ENCODE results near the gene LZTS2. TPM values are rescaled to one million over a fixed set of nuclear protein-coding genes. Genes with fewer than 3 reads are reported as not detected.

LZTS2 gene
- total and polyA plus RNA-seq, 2 of the 8 experiments (the other 6 are each of a cell fraction or from before 2014, with no cell fraction given) = 75.7 to 99.5 TPM

DNA sequence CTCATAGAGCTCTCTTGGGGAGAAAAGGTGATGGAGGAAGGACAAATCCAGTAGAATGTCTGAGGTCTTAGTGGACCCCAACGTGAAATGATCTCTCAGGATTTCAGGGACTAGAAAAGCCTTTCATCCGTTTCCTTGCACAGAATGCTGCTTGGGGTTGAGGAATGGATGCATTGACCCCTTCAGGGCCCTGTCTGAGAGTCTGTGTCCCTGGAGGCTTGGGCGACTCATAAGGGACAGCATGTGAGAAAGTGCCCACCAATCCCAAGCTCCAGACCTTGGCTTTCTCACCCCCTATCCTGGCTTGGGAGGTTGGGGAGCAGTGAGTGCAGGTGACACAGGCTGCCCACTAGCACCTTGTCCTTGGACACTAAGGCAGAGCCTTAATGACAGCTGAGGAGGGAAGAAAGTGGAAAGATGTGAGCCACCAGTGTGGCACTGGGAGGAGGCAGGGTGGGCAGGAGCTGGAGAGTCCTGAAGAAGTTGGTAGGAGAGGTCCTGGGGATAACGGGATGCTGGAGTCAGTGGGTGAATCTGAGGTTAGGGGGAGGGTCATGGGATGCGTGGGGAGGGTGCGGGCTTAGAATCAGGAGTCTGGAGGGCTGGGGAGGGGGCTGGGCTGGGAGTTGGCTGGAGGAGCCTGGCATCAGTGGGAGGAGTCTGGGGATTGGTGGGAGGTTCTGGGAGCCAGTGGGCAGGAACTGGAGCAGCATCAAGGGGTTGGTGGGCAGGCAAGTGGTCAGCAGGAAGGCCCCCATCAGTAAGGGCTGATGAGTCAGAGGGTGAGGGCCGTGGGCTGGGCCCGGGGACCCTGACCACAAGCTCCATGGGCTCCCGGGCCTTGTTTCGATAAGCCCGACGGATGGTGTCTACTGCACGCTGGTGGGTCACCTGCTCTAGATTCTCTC is 8.6 kb downstream of the LZTS2 start:
- no peak overlapping the region; the same call in 1 of the 2 replicates for H2BK5ac ChIP-seq (ENCODE audit: low read depth, low read length)
- H3K14ac ChIP-seq (ENCODE audit: insufficient read length) = no peak overlapping the region
- H3K4me2 ChIP-seq (ENCODE audit: insufficient read depth in 1 of 2, low read depth in 2 of 2, low read length in 2 of 2) = no peak overlapping the region
- no peak overlapping the region for H2AFZ ChIP-seq (ENCODE audit: low read length)
- 87% methylated on average over 13 of the region's 13 CpGs; no CpG with 5 or more reads in 1 of the 2 experiments for WGBS, 2 experiments (ENCODE audit: extremely low coverage in 1 of 2, insufficient coverage in 1 of 2, insufficient read length in 1 of 2, insufficient replicate concordance in 2 of 2, low coverage in 1 of 2, low lambda C conversion rate in 2 of 2, missing lambda C conversion rate in 1 of 2)
- 0 out of 4 replicates have a peak, but pooled peaks cover 0 to 2% of the 10 kb centered on the region in 2 experiments for H3K79me2 ChIP-seq (ENCODE audit: control insufficient read depth in 1 of 2, insufficient read depth in 2 of 2, low read length in 2 of 2)
- peaks cover 11 to 41% (median 27%) of the 10 kb centered on the region in 4 experiments; a peak in 7 of 8 replicates for H3K36me3 ChIP-seq (ENCODE audit: control insufficient read depth in 2 of 4, insufficient read depth in 4 of 4, low read length in 3 of 4)
- H2BK15ac ChIP-seq (ENCODE audit: low read length) = no peak overlapping the region
- no peak overlapping the region for H3K4me3 ChIP-seq (ENCODE audit: extremely low read depth in 1 of 4, insufficient read depth in 2 of 4, low read depth in 3 of 4, low read length in 4 of 4)
- H3K9ac ChIP-seq (replicated peaks in 1 of 4; ENCODE audit: extremely low read depth in 1 of 4, low read depth in 3 of 4, low read length in 3 of 4) = no peak overlapping the region
- no peak overlapping the region for H4K8ac ChIP-seq (ENCODE audit: extremely low read depth, insufficient read depth, low read length)
- no peak overlapping the region for H4K5ac ChIP-seq (ENCODE audit: insufficient read length, low read depth, low read length)
- no peak overlapping the region for H3K56ac ChIP-seq (replicated peaks; ENCODE audit: insufficient read length, low read depth, low read length)
- no peak for DNase-seq (ENCODE audit: low read depth in 1 of 2, low spot score in 2 of 2)
- H4K91ac ChIP-seq (replicated peaks; ENCODE audit: insufficient read length, low read length) = no peak overlapping the region
- no peak overlapping the region for H2BK20ac ChIP-seq (ENCODE audit: low read length)
- H2BK12ac ChIP-seq (ENCODE audit: low read depth, low read length) = no peak overlapping the region
- no peak overlapping the region for H3K23ac ChIP-seq (ENCODE audit: insufficient read length)
- H3K23me2 ChIP-seq (ENCODE audit: low read depth, low read length) = no peaks in the 10 kb centered on the region
- peaks cover 0 to 12% (median 5%) of the 10 kb centered on the region in 4 experiments; a peak in 4 of 7 replicates for H3K4me1 ChIP-seq (replicated peaks in 1 of 4; ENCODE audit: control insufficient read depth in 3 of 4, insufficient read depth in 4 of 4, low read length in 3 of 4)
- no peak overlapping the region for H3K27ac ChIP-seq (ENCODE audit: low read depth, low read length)
- no peak for FAIRE-seq
- peaks cover 3% of the 10 kb centered on the region; the same call in 1 of the 2 replicates for H3K79me1 ChIP-seq (ENCODE audit: low read depth, low read length)
- H2BK120ac ChIP-seq (replicated peaks; ENCODE audit: low read depth, low read length) = no peak overlapping the region
- no peaks in the 10 kb centered on the region for H3K27me3 ChIP-seq (replicated peaks in 1 of 4; ENCODE audit: control insufficient read depth in 3 of 4, extremely low read depth in 1 of 4, insufficient read depth in 3 of 4, low read length in 3 of 4)
- H4K20me1 ChIP-seq (replicated peaks in 1 of 2; ENCODE audit: control insufficient read depth in 1 of 2, insufficient read depth in 2 of 2, low read length in 2 of 2) = peaks cover 2 to 16% of the 10 kb centered on the region in 2 experiments
- no peaks in the 10 kb centered on the region for H3K9me3 ChIP-seq (ENCODE audit: insufficient read depth in 2 of 2, low read depth in 1 of 2, low read length in 1 of 2)
- no peak overlapping the region for H3K18ac ChIP-seq (ENCODE audit: extremely low read depth, low read length)
- ChIA-PET CTCF (ENCODE audit: partially characterized antibody) (interaction anchor here (0.5 to 26.8 kb wide), 8 partner anchors 9 to 222 kb away, joined by 3 to 464 read pairs (median 8); partner anchors contain the start of genes LZTS2, MRPL43, PDZD7 and SFXN3), POLR2A (ENCODE audit: partially characterized antibody) (interaction anchor here (0.7 to 7.5 kb wide), 5 partner anchors 8 to 72 kb away, joined by 3 to 143 read pairs (median 8); partner anchors contain the start of gene LZTS2)
- H2AK5ac ChIP-seq (ENCODE audit: low read depth, low read length) = 0 out of 2 replicates have a peak overlapping the region, but pooled peaks have one; percentile 75
- H3K4ac ChIP-seq (replicated peaks; ENCODE audit: insufficient read length, low read depth, low read length) = no peak overlapping the region
- TF ChIP-seq SP4 (IDR thresholded peaks at IDR 0.05; ENCODE audit: low read length) (no peak), CHD1 (IDR thresholded peaks at IDR 0.05; ENCODE audit: low read depth, low read length) (no peak), HDAC2 (IDR thresholded peaks at IDR 0.05; ENCODE audit: borderline replicate concordance in 1 of 2, low read depth in 2 of 2, low read length in 2 of 2) (no peak), CEBPB (IDR thresholded peaks at IDR 0.05; ENCODE audit: low read depth, low read length) (no peak), KDM1A (IDR thresholded peaks at IDR 0.05; ENCODE audit: borderline replicate concordance, low read length) (no peak), SAP30 (IDR thresholded peaks at IDR 0.05; ENCODE audit: insufficient read depth, insufficient replicate concordance, low read length) (no peak)
- TF ChIP-seq, protein P1, sequence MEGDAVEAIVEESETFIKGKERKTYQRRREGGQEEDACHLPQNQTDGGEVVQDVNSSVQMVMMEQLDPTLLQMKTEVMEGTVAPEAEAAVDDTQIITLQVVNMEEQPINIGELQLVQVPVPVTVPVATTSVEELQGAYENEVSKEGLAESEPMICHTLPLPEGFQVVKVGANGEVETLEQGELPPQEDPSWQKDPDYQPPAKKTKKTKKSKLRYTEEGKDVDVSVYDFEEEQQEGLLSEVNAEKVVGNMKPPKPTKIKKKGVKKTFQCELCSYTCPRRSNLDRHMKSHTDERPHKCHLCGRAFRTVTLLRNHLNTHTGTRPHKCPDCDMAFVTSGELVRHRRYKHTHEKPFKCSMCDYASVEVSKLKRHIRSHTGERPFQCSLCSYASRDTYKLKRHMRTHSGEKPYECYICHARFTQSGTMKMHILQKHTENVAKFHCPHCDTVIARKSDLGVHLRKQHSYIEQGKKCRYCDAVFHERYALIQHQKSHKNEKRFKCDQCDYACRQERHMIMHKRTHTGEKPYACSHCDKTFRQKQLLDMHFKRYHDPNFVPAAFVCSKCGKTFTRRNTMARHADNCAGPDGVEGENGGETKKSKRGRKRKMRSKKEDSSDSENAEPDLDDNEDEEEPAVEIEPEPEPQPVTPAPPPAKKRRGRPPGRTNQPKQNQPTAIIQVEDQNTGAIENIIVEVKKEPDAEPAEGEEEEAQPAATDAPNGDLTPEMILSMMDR (IDR thresholded peaks at IDR 0.05; ENCODE audit: control extremely low read depth in 1 of 3, insufficient read depth in 1 of 3, low read depth in 1 of 3, low read length in 3 of 3) = no peak
